ENCODE data around the gene C1orf50.

The C1orf50 gene

GRCh38 chr1:42765269-42765668 lies 1.8 kb upstream of the C1orf50 start:
- DNase-seq, result no peak

DNA sequence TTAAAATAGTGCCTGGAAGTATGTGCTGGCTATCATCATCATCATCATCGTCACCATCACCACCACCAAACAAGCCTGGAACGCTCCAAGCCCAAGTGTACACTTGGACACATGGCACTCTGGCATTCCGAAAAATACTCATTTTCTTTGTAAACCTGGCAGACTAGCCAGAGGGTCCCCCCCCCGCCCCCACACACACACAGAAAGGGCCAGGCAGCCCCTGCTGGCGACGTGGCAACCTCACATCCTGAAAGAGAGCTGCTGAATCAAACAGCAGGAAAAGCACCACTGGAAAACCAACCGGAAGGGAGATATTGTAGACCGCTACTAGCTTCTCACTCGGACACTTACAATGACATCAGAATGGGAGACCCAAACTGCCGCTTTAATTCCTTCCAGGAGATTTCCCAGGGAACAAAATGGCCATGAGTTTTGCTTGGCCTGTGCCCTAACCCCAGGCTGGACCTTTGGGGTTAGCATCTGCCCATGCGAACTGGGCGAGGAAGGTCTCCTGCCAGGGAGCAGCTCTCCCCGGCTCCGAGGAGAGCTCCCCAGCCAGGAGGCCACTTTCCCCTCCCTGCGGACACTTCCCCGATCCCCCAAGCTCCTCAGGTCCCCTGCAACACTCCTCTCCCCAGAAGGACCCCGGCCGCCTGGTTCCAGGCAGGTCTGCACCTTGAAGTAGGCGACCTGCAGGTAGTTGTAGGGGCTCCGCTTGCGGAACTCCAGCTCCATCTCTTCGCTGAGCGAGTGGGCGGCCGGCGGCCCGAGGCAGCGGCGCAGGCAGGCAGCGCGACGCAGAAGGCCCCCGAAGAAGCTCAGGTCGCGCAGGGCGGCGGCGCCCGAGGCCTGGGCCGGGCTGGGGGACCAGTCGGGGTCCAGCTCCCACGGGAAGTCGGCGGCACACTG lies 963 bp upstream of the C1orf50 start:
- no peak for DNase-seq

GRCh38 chr1:42767510-42768000 lies 506 bp downstream of the C1orf50 start:
- DNase-seq, result no peak

- no peak for DNase-seq
Observed at GRCh38 chr1:42768172-42768571, 1.1 kb downstream of the C1orf50 start.

- DNase-seq, result no peak
Observed at GRCh38 chr1:42769811-42770210, 2.8 kb downstream of the C1orf50 start.

GRCh38 chr1:42773420-42773819 lies 6.4 kb downstream of the C1orf50 start:
- no peak for DNase-seq

DNA sequence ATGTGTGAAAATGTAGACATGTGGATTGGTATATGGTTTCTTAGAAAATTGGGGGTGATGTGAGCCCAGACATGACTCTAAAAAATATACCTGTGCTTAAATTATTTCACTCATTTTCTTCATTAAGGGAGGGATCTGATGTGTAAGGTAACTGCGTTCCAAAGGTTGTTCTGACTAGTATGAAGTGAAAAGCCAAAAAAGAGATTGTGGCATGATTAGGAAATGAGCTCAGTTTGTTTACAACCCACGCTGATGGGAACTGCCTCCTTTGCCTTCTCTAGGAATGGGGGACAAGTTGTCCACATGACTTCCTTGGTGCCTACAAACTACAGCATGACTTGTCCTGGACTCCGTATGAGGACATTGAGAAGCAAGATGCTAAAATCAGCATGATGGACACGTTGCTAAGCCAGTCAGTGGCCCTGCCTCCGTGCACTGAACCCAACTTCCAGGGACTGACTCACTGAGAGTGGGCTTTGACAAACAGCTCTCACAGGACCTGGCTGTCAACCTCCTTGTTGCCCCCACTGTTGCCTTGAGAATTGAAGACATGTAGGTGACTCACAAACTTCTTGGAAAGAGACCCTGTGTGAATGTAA lies 8.0 kb downstream of the C1orf50 start:
- DNase-seq, result no peak

DNA sequence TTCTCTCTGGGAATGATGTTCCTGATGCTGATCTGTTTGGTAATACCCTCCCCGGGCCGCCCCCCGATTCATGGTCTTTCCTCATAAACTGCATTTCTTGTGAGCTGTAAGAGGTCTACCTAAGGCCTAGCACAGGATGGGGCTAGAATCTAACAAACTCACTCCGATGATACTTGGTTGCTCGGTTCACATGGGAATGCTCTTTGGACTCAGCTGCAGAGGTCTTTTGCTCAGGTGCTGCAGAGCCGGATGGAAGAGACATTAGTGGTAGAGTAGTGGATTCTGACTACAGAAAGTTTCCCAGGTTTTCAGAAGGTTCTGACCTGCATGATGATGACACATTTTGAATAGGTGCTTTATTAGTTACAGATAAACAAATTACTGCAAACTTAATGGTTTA lies 9.5 kb downstream of the C1orf50 start:
- no peak for DNase-seq

DNA sequence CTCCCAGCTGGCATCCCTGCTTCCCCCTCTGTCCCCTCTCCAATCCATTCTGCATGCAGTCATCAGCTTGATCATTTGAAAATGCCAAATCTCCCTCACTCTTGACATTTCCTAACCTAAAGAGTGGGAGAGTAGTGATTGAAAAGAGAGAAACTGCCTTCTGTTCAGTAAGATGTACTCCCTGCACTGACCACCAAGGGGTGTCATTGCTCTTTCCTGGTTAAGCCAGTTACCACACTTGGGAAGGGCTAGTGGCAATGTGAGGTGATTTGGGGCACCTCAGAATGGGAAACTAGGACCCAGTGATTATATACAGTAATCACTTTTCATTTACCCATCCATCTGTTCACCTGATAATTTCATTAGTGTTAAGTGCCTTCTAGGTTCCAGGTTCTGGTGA lies 10.8 kb downstream of the C1orf50 start:
- DNase-seq, result no peak

- no peak for DNase-seq
Observed at GRCh38 chr1:42779725-42780124, 12.7 kb downstream of the C1orf50 start.

DNA sequence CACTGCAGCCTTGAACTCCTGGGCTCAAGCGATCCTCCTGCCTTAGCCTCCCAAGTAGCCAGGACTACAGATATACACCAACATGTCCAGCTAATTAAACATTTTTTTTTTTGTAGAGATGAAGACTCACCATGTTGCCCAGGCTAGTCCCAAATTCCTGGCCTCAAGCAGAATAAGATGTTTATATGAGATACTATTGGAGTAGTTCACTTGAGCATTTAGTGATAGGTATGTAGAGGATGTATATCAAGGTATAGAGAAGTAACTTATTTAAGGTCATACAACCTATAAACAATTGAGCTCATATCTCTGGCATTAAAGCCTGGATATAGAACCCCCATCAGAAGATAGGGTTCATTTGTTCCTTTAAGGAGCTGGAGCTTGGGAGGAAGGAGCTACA lies 13.1 kb downstream of the C1orf50 start:
- no peak for DNase-seq

- DNase-seq, result no peak
Observed at GRCh38 chr1:42783092-42783491, 16.0 kb downstream of the C1orf50 start.

- DNase-seq, result no peak
Observed at GRCh38 chr1:42784547-42784945, 17.5 kb downstream of the C1orf50 start.

- no peak for DNase-seq
Observed at GRCh38 chr1:42784946-42785693, 18.1 kb downstream of the C1orf50 start, which contains the start of gene TMEM269. TSS of gene TMEM269 (plus strand) at chr1:42784991. CDS start at chr1:42789894, 4,903 bp downstream.

GRCh38 chr1:42786097-42786496 lies 19.0 kb downstream of the C1orf50 start:
- no peak for DNase-seq

- no peak for DNase-seq
Observed at GRCh38 chr1:42788021-42788420, 21.0 kb downstream of the C1orf50 start.

- DNase-seq, result no peak
Observed at GRCh38 chr1:42793824-42794223, 26.8 kb downstream of the C1orf50 start.

- DNase-seq, result no peak
Observed at GRCh38 chr1:42797414-42797813, 30.4 kb downstream of the C1orf50 start.

DNA sequence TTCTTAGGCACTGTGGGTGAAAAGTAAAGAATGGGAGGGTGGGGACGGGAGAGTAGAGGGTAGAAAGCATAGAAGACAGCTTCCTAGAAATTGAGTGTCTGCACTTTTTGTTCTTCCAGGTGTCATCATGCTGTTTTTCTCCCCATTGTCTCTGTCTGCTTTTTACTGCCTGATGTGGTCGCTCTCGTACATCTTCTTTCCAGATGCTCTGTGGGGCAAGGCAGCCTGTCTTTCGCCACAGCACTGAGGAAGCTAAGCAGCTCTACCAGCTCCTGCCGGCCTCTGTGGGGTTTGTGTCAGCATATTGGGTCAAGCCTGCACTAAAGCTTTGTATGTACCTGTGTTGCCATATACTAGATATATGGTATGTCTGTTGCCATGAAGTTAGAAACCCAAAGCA lies 30.9 kb downstream of the C1orf50 start:
- DNase-seq, result no peak

DNA sequence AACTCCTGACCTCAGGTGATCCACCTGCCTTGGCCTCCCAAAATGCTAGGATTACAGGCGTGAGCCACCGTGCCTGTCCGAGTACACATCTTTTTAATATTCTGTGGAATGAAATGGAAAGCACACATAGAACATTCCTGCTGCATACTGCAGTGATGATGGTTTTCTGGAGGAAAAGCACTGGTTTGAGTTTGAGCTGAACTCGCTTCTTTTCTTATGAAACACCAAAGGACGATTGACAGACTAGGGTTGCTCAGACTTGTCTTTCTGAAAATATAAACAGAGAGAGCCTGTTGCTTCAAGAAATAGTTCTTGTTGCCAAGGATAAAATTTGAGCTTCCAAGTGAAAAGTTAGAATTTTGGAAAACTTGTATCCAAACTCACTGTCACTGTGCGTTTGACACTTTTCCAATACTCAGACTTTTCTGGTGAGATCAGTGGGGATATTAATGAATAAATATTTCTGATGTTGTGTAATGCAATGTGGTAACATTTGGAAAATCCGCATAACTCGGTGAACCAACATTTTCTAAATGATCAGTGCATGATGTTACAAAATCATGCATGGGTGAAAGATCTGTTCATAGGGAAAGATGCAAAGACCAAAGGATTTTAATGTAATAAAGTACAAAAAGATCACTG lies 34.9 kb downstream of the C1orf50 start:
- DNase-seq, result no peak

- no peak for DNase-seq
Observed at GRCh38 chr1:42806171-42806570, 39.1 kb downstream of the C1orf50 start.

DNA sequence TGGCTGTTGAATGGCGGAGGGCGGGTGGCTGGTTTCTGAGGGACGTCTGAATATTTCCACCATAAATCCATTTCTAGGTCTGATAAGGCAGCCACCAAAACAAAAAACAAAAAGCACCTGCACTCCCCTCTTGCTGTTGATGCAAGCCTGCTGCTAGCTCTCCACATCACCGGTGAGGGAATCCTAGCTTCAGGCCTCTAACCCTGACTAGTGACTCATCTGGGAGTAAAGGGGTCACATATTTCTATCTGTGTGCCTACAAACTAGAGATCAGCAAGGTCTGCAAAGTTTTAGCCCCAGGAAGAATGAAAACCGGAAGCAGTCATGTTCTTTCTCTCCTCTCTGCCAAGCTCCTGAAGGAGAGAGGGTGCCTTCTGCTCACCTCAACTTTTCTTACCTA lies 39.5 kb downstream of the C1orf50 start:
- DNase-seq, result no peak

All from NCI-H1417 treated with DMSO at 0.1 percent for 48 hours (cell line).